Prostate gland (tissue), 2 donors: ENCODE measurements around the gene MYO18B. TPM values are rescaled to one million over a fixed set of nuclear protein-coding genes. Genes with fewer than 3 reads are reported as not detected.

Source experiments
- DNase-seq: peaks from one replicate; pipeline ENCODE4 v3.0.0-alpha.2; 2019; ENCODE audit warnings: low spot score
- H3K27ac ChIP-seq, 2 donors: fragments of 200-600 bp; sonication (generic); 2 replicates each; pipeline ENCODE4 v1.5.1; 2017 to 2019
- H3K27me3 ChIP-seq: fragments of 200-600 bp; sonication (generic); replicated peaks from 2 replicates; pipeline ENCODE4 v1.5.1; 2019; ENCODE audit not compliant: insufficient read depth
- H3K36me3 ChIP-seq, 2 donors: fragments of 200-600 bp; sonication (generic); 1 replicate in 1 of 2; 2 replicates in 1 of 2; pipeline versions ENCODE4 v1.5.1 to v1.8.1; 2017 to 2019
- H3K4me1 ChIP-seq: fragments of 200-600 bp; sonication (generic); replicated peaks from 2 replicates; pipeline ENCODE4 v1.5.1; 2019
- H3K4me3 ChIP-seq, 2 donors: fragments of 200-600 bp; sonication (generic); 2 replicates each; pipeline ENCODE4 v1.5.1; 2017 to 2019
- H3K9me3 ChIP-seq: fragments of 200-600 bp; sonication (generic); 2 replicates; pipeline ENCODE4 v1.5.1; 2017
- CTCF ChIP-seq, 4 experiments: fragments of 200-600 bp in 2 of 4; fragments of 450-650 bp in 2 of 4; sonication (generic) in 2 of 4; IDR thresholded peaks; 1 replicate in 3 of 4; 2 replicates in 1 of 4; pipeline ENCODE4 v1.5.1; 2016 to 2019; ENCODE audit warnings: antibody characterized with exemption in 4 of 4, mild to moderate bottlenecking in 2 of 4, moderate library complexity in 2 of 4
- POLR2A ChIP-seq: fragments of 450-650 bp; IDR thresholded peaks from one replicate; pipeline ENCODE4 v1.6.1; 2016; ENCODE audit warnings: antibody characterized with exemption, mild to moderate bottlenecking
- POLR2AphosphoS5 ChIP-seq: sonication (generic); formaldehyde crosslinking; IDR thresholded peaks from one replicate; pipeline ENCODE4 v1.6.1; 2017; ENCODE audit warnings: antibody characterized with exemption
- WGBS: methylation state at CpG from one replicate; pipeline ENCODE4 v1.1.5; 2018; 5-methylcytosine and 5-hydroxymethylcytosine counted together
- intact Hi-C: fragments of 100-400 bp; cut with DNase I; formaldehyde crosslinking; loops from one replicate; pipeline ENCODE4 v1.14.2; 2022
- total RNA-seq, 2 donors: library from RNA; depleted of rRNA; stranded (reverse); fragments of >200 nt; gene quantifications; one replicate each; pipeline ENCODE4 v1.1.0, GENCODE V29; 2016

Gene MYO18B
- total RNA-seq, 2 donors from 2014 or later = 3.1 to 7.1 TPM

GRCh38 chr22:25791556-25791955 is 49.6 kb downstream of the MYO18B start:
- whole genome bisulfite sequencing = 20% methylated on average over 5 of the region's 5 CpGs
- Histone ChIP-seq H3K4me3 (no peak overlapping the region), H3K9me3 (no peaks in the 10 kb centered on the region), H3K27ac (no peak overlapping the region), H3K36me3 (no peaks in the 10 kb centered on the region), H3K27me3 (no peaks in the 10 kb centered on the region), H3K4me1 (no peaks in the 10 kb centered on the region)
- no peak for TF ChIP-seq POLR2A
- TF ChIP-seq CTCF (IDR thresholded peaks at IDR 0.05) = no peak
- no peak for TF ChIP-seq POLR2AphosphoS5
- intact Hi-C loops = no loop called here
- no peak for DNase-seq

- no peak overlapping the region for H3K27ac ChIP-seq
- no peak overlapping the region for H3K4me3 ChIP-seq
- no peaks in the 10 kb centered on the region for H3K4me1 ChIP-seq
- TF ChIP-seq CTCF (IDR thresholded peaks at IDR 0.05) = no peak
- no peak for TF ChIP-seq POLR2A
- no peak for TF ChIP-seq POLR2AphosphoS5
- H3K27me3 ChIP-seq = no peaks in the 10 kb centered on the region
- no peaks in the 10 kb centered on the region for H3K36me3 ChIP-seq
- DNase-seq = no peak
- no peaks in the 10 kb centered on the region for H3K9me3 ChIP-seq
- intact Hi-C loops = no loop called here
- 63% methylated on average over 5 of the region's 5 CpGs for WGBS
Measured at GRCh38 chr22:25795478-25795877, 53.5 kb downstream of the MYO18B start.

- no peaks in the 10 kb centered on the region for H3K36me3 ChIP-seq
- no peaks in the 10 kb centered on the region for H3K27me3 ChIP-seq
- DNase-seq = no peak
- WGBS = 47% methylated on average over 21 of the region's 22 CpGs
- TF ChIP-seq POLR2A (no peak), CTCF (IDR thresholded peaks at IDR 0.05) (no peak), POLR2AphosphoS5 (no peak)
- H3K4me1 ChIP-seq = no peaks in the 10 kb centered on the region
- intact Hi-C loops = no loop called here
- H3K9me3 ChIP-seq = no peaks in the 10 kb centered on the region
- H3K27ac ChIP-seq = no peak overlapping the region
- H3K4me3 ChIP-seq = no peak overlapping the region
Measured at GRCh38 chr22:25797498-25798290, 55.7 kb downstream of the MYO18B start.

GRCh38 chr22:25800766-25801165 is 58.8 kb downstream of the MYO18B start:
- TF ChIP-seq CTCF (IDR thresholded peaks at IDR 0.05) (no peak), POLR2A (no peak), POLR2AphosphoS5 (no peak)
- WGBS = 64% methylated on average over 5 of the region's 5 CpGs
- H3K36me3 ChIP-seq = no peaks in the 10 kb centered on the region
- H3K27me3 ChIP-seq = no peaks in the 10 kb centered on the region
- no peak for DNase-seq
- no peaks in the 10 kb centered on the region for H3K9me3 ChIP-seq
- no peaks in the 10 kb centered on the region for H3K4me1 ChIP-seq
- no peak overlapping the region for H3K27ac ChIP-seq
- intact Hi-C loops = no loop called here
- no peak overlapping the region for H3K4me3 ChIP-seq

- no peak overlapping the region for H3K27ac ChIP-seq
- H3K9me3 ChIP-seq = no peaks in the 10 kb centered on the region
- TF ChIP-seq POLR2AphosphoS5 (no peak), CTCF (IDR thresholded peaks at IDR 0.05) (no peak), POLR2A (no peak)
- H3K27me3 ChIP-seq = no peaks in the 10 kb centered on the region
- H3K4me1 ChIP-seq = no peaks in the 10 kb centered on the region
- intact Hi-C loops = no loop called here
- no peaks in the 10 kb centered on the region for H3K36me3 ChIP-seq
- DNase-seq = no peak
- 60% methylated on average over 2 of the region's 2 CpGs for WGBS
- no peak overlapping the region for H3K4me3 ChIP-seq
Measured at GRCh38 chr22:25802018-25802417, 60.0 kb downstream of the MYO18B start.
